Measurements from ENCODE around the gene MAGOHB.
"Not testable (repeated sequence)": the region's sequence is repeated elsewhere in the genome, so short reads cannot be mapped to it uniquely, and the experiment has no call there.

The MAGOHB gene

DNA sequence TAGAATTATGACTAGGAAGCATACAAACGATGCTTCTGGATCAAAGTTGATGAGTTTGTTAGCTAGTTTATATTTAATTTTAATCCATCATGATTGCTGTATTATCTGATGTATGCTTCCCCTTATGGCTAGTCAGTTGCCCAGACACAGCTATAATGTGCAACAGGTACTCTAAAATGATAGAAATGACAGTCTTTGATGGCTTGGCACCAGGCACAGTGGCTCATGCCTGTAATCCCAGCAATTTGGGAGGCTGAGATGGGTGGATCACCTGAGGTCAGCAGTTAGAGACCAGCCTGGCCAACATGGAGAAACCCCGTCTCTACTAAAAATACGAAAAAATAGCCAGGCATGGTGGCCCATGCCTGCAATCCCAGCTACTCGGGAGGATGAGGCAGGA, 2.2 kb downstream of the MAGOHB start:
- DNase-seq = not testable (repeated sequence)

DNA sequence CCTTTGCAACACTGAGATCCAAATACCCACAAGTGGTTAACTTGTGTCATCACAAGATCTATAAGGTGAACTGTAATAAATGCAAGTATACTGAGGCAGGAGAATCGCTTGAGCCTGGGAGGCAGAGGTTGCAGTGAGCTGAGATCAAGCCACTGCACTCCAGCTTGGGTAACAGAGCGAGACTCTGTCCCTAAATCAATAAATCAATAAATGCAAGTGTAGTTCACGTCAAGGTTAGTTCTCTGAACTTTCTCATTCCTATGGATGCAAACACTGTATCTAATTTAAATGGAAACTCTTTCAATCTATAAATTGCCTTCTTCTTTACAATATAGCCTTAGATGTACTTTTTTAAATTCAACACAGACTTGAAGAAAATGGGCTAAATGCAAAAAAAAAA, 3.2 kb downstream of the MAGOHB start:
- DNase-seq = no peak

DNA sequence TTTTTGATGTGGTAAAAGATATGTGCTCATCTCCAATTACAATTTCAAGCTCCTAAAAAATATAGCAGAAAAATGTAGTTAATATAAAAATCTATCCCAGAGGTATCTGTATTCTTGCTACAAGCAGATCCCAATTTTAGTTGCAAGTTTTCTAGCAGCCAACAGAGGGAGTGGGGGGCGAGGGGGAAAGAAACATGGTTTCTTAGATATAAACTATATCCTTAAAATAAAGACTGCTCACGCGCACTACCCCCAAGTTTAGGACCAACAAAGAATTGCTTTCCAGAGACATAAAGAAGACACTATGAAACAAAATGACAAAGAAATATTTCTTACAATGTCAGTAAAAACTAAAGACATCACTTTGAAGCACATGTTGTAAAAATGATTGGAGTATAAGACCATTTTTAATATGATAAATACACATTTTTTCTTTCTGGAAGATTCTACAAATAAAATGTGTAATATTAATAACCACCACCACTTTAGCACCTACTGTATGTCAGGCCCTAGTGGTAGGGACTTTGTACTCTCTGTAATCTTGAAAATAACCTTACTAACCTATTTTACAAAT, 5.4 kb downstream of the MAGOHB start:
- no peak for DNase-seq

DNA sequence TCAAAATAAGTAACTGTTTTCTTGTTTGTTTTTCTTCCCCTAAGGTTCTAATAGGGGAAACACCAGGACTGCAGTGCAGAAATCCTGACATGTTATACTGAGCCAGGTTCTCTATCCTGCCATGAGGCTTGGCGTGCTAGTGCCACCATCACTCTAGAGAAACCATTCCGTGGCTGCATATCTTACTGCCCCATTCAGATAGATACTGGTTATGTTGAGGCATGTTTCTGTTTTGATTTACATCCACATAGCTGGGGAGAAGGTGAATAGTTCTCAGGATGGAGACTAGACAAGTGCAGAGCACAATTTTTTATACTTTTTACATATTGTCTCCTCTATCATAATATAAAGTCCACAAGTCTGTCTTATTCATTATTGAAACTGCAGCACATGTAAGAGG, 11.5 kb downstream of the MAGOHB start:
- no peak for DNase-seq

DNA sequence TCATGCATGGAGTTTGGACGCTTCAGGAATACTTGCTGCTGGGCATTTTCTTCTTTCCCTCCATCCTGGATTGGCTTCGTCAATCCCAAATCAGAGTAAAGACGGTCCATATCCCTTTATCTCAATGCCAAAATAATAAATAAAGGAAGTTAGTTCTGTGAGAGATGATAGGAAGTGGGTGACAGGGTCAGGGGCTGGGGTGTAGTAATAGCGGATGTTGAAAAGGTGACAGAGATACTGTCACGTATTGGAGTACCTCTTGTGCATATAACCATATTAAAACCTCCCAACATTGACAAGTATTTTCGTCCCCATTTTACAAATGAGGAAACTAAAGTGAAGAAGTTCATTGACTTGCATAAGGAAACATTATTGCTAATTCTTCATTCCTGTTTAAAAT, 12.4 kb downstream of the MAGOHB start:
- no peak for DNase-seq

DNA sequence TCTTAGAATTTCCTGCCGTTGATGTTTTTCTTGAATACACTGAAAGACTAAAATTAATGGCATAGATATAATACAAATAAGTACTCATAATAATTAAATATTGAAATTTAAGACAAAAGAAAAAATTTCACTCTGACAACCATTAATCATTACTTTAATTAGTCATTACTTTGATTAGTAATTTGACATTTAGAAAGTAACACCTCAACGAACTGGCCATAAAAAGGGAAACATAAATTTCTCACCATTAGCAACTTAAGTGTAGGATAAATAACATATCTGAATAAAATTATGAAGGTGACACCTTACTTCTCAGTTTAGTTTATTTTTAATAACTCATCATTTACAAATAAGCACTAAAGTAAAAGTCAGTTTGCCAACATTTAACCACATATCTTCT, 17.5 kb downstream of the MAGOHB start:
- DNase-seq = no peak

DNA sequence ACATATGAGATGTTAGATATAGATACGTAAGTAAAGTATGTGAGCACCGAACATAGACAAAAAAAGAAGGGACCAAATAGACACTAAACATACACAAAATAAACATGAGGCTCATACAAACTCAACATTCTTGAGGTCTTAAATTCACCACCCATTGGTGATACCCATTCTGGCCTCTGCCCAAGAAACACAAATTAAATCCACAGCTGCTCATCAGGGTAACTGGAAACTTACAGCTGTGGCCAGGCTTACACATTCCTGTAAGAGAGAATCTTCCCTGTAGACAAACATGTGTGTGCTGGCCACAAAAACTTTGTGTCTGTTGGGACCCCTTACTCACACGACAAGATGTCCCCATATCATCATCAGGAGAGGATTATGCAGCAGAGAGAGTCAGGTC, 22.4 kb downstream of the MAGOHB start:
- no peak for DNase-seq

DNA sequence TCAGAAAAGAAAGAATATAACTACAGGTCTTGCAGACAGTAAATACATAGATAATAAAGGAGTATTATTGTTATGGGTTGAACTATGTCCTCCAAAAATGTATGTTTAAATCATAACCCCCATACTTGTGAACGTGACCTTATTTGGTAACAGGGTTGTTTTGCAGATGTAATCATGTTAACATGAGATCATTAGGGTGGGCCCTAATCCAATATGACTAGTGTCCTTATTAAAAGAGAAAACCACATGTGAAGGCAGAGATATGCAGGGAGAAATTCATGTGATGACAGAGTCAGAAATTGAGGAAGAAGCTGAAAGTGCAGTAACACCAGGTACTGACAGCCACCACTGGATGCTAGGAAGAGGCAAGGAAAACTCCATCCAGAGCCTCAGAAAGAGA, 29.0 kb downstream of the MAGOHB start:
- DNase-seq = no peak

DNA sequence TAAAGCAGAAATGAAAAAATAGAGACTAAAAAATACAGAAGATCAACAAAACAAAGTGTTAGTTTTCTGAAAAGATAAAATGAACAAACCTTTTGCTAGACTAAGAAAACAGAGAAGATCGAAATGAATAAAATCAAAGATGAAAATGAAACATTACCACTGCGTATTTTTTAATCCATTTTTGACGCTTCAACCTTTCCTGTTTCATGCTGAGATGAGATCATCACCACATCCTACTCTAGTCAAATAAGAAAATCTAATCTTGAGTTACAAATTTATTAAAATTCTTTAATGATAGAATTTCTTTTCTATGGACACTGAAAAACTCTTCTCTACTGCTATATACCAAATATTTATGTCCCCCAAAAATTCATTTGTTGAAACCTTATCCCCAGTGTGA, 30.7 kb downstream of the MAGOHB start:
- DNase-seq = no peak

DNA sequence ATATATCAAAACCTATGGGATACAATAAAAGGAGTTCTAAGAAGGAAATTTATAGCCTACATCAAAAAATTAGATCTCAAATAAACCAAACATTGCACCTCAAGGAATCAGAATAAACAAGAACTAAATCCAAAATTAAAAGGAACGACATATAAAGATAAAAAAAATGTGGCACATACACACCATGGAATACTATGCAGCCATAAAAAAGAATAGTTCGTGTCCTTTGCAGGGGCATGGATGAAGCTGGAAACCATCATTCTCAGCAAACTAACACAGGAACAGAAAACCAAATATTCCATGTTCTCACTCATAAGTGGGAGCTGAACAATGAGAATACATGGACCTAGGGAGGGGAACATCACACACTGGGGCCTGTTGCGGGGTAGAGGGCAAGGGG, 31.3 kb downstream of the MAGOHB start:
- not testable (repeated sequence) for DNase-seq

DNA sequence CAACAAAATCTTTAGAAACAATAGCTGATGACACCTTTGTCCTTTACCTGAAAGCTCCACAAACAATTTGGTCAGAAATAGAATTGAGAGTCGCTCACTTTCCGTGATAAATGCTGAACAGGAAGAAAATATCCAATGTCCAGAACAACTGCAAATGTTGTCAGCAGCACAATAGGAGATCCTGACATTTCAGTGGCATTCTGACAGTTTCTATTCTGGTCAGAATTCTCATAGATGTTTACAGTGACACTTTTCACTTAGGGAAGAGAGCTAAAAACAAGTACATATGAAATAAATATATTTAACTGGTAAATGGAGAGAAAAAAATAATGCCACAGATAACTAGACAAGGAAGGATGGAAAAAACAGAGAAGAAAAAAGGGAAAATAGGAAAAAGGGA, 39.1 kb downstream of the MAGOHB start:
- DNase-seq = no peak

DNA sequence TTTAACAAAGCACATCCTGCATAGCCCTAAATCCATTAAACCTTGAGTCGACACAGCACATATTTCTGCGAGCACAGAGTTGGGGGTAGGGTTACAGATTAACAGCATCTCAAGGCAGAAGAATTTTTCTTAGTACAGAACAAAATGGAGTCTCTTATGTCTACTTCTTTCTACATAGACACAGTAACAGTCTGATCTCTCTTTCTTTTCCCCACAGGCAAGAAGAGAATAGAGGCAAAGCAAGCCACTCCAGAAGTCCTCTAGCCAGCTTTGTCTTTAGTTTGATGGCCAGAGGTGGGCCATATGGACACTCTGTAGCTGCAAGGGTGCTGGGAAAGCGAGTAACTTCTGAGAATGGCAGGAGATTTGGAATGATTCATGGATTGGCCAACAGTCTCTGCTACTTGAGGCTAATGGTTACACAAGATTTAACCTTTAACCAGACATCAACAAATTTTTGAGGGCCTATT, 41.4 kb downstream of the MAGOHB start:
- not testable (repeated sequence) for DNase-seq

DNA sequence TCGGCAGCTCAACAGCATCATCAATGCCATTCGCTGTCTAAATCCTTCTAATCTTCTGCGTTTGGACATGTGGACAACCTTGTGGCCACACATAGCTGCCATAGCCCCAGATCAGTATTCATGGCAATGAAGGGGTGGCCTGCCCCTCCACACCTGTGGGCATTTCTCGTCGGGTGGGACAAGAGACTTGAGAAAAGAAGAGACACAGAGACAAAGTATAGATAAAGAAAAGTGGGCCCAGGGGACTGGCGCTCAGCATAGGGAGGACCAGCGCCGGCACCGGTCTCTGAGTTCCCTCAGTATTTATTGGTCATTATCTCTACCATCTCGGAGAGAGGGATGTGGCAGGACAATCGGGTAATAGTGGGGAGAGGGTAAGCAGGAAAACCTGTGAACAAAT, 42.3 kb downstream of the MAGOHB start:
- DNase-seq = no peak

DNA sequence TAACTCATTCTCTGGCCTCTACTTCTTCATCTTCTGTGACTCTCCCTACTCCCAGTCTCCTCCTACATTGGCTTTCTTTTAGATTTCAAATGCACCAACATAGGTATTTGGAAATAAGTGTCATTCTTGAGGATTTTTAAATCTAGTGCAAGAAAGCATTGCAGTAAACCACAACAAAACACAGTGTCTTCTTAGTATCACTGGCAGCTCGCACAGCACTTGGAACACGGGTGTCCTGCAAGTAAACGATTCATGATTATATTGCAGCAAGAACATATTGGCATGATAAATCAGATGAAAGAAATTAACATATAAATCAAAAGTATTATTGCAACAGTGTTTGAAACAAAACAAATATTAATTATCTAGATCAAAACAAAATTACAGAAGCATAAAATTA, 45.6 kb downstream of the MAGOHB start:
- DNase-seq = no peak

DNA sequence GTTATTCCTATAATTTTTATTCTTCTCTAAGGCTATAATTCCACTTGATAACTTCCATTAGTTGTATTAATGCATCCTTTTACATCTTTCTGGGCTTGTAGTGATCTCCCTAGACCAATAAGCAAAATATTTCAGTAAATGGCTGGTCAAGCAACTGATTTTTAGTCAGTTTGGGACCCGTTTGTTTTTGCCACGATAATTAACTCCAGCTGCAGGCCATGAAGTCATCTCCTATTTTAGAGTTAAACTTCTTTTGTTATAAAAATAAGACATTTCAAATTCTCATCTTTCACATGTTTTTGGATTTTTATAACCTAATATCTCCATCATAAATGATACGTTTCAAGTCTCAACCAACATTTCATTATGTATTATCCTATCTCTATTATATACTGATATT, 49.4 kb downstream of the MAGOHB start:
- DNase-seq = no peak

DNA sequence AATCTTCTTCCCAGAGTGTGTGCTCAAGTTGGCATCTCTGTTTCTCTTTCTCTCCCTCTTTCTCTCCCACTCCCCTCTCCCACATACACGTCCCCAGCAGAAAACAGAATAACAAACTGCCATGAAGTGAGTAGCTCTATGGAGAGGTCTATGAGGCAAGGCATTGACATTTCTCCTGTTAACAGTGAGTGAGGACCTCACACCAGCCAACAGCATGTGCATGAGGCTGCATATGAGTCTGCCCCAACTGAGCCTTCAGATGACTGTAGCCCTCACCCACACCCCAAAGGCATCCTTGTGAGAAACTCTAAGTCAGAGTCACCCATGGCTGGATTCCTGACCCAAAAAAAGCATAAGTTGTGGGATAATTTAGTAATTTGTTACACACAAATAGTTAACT, 50.4 kb downstream of the MAGOHB start:
- DNase-seq = no peak

DNA sequence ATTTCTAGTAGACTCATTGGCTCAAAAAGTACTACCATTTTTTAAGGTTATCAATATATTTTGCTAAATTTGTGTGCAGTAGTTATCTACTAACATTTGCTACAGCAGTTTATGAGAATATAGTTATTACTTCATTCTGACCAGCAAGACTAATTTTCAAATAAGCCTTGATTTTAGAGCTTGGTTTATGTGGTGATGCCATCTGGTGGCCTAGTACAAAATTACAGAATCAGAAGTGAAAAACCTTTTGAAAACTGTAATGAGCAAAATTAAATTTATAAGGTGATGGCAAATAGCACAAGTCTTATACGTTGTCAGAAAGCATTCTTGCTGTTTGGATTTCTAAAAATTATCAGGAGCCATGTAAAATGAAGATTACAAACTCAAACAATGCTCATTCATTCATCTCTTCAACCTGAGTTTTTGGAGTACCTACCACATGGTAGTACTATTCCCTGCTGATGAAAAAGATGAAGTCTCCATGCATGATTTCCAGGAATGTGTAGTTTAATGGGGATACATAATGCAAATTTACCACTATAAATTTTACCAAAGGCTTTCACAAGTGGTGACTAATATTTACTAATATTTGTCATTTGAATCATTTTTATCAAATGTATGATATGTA, 51.0 kb downstream of the MAGOHB start:
- peak in 1 of 2 experiments; percentile 3 for DNase-seq

DNA sequence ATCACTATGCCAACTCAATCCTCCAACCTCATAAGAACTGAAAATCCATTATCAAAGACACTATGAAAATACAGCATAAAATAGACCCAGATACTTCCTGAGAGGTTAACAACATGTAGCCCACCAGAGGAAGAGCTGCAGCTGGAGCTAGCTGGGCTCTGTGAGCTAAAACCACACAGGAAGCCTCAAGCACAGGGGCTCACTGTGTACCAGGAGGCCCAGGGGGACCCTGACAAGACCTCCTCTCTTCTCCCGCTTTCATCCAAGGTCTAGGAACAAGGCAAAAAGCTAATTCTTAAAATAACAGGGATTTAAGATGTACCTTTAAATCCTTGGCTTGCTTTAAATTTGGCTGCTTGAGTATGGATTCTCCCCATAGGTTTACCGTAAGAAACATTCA, 54.2 kb downstream of the MAGOHB start:
- DNase-seq = no peak

DNA sequence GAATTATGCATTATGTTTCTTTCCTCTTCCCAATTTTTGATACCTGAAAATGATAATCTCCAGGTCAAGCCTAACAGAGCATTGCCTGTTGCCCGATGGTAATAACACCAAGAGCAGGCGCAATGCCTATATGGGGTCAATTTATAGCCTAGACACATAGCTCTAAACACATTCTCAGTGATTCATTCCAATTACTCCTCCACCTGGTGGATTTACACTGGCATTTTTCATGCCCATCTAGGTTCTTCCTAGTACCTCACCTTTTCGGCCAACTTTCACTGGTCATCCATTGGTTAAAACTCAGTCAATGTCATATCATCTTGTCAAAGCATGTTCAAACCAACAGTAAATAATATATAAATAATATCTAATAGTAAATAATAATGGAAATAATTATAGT, 54.6 kb downstream of the MAGOHB start:
- no peak for DNase-seq

DNA sequence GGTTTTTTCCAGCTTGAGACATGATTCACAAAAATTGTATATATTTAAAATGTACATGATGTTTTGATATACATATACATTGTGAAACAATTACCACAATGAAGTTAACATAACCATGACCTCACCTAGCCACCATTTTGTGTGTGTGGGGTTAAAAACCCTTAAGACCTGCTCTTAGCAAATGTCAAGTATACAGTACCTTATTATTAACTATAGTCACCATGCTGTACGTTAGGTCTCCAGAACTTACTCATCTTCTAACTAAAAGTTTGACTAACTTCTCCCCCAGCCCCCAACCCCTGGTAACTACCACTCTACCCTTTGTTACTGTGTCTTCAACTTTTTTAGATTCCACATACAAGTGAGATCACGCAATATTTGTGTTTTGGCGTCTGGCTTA, 55.1 kb downstream of the MAGOHB start:
- DNase-seq = no peak

DNA sequence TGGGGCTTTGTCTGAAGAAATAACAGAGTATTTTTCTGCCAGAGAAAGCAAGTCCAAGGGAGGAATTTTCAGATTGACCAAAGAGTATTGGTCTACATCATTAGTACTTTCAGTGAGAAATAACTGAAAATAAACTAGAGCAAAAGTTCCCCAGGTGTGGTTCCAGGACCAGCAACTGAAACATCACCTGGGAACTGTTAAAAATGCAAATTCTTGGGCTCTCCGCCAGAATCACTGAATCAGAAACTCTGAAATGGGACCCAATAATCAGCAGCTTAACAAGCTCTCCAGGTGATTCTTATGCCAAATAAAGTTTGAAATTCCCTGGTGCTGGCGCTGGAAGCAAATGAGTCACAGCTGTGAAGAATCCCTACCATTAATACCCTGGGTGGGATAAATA, 55.6 kb downstream of the MAGOHB start:
- DNase-seq = no peak

DNA sequence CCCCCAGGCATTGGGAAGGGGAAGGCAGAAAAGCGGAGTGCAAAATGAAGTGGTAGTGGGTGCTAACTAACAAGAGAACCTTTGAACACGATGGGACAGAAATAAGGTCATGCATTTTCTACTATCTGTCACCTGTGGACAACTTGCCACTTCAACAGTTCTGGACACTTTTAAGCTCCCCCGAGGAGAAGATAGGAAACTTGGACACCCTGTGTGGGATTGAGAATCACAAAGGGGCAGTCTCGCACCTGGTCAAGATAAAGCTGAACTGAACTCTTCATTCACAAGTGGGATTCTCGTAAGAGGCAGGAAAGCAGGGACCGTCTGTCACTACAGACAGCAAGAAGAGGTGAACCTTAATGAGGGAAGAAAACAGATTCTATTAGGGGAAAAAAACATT, 56.1 kb downstream of the MAGOHB start:
- DNase-seq = no peak

DNA sequence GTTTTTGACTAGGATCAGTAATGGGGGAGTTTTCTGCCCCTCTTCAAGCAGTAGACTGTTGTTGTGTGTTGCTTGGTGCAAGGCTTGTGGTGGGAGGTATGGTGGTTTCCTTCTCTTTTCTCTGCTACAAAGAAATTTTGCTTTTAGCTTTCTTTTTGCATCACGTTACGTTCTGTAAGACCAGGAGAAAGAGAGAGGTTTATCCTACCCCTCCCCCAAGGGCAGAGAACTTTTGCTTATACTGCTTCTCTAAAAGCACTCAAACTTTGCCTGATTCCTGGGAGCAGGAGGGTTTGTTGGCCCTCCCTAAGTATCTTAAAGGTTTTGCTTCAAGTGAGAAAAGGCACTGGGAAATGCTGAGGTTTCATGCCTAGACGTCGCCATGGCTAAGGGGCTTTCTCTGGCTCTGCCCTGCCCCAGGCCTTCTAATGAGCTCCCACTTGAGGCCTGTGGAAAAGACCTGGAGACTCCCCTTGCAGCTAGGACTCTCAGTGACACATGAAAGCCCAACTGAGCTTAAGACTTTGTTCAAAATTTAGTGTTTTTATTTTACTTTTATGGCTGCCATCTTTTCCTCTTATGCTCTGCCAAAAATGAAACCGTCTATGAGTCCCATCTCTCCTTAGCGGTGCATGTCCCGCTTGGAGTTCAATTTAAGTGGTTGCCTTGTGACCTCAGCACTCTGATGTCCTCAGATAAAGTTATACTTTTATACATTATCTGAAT, 58.5 kb downstream of the MAGOHB start:
- DNase-seq = no peak

DNA sequence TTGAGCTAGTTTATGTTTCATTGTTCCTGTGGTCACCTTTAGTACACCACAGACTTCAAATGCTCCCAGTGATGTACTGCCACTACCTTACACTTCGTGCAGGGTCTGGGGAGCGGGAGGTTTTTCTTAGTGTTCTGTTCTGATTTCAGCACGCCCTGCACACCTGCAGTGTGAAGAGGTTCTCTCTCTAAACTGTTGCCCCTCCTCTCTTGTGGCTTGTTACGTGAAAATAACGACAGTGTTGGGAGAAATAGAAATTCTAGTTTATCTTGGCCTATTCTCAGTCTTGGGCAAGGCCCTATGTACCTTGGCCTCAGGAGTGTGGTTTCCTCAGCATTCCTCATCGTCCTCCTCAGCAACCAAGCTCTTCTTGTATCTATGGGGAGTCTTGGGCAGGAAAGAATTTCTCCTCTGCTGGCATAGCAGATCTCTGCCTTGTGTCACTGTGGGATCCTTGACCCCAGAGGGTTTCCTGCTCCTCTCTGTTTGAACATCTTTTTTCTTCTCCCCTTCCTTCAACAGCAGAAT, 59.1 kb downstream of the MAGOHB start:
- DNase-seq = no peak

Measured in cerebellar nuclear complex (tissue), 1 donor.